DMS79 treated with DMSO at 0.1 percent for 48 hours (cell line): Measurements from ENCODE around the gene ZBTB33.

Source experiments
- DNase-seq: peaks from one replicate; lab custom pipeline; 2025; lab: John Stamatoyannopoulos, UW

ZBTB33 gene

GRCh38 chrX:120306630-120307029 is 56.0 kb downstream of the ZBTB33 start:
- DNase-seq = no peak
